H1 (cell line): Measurements from ENCODE around the gene UGT1A10. TPM values are rescaled to one million over a fixed set of nuclear protein-coding genes. Genes with fewer than 3 reads are reported as not detected.

Source experiments
- CTCF ChIA-PET: fragments of 300-600 bp; sonication (Branson Sonifier 250); formaldehyde crosslinking; loops from one replicate; lab custom pipeline; 2021; ENCODE audit not compliant: partially characterized antibody; lab: Charles Lee
- POLR2A ChIA-PET: fragments of 300-600 bp; sonication (Branson Sonifier 250); formaldehyde crosslinking; loops from one replicate; lab custom pipeline; 2021; ENCODE audit warnings: inconsistent platforms; ENCODE audit not compliant: partially characterized antibody; lab: Charles Lee
- DNase-seq, 2 experiments: peaks; one replicate each; pipeline versions ENCODE4 v3.0.0 to v3.0.0-alpha.2; 2010 to 2022; ENCODE audit warnings: low spot score in 2 of 2, low read depth in 1 of 2, mixed read lengths in 1 of 2
- FAIRE-seq: peaks from 2 replicates; lab custom pipeline; 2011; peaks lifted over from hg19 to GRCh38; lab: Jason Lieb, UNC
- H2AFZ ChIP-seq: 2 replicates; pipeline ENCODE4 v1.8.1; 2012; ENCODE audit warnings: low read length, inconsistent platforms
- H2AK5ac ChIP-seq: 2 replicates; pipeline ENCODE4 v1.6.1; 2013; ENCODE audit warnings: low read depth, low read length
- H2BK120ac ChIP-seq: replicated peaks from 2 replicates; pipeline ENCODE3; 2013; ENCODE audit warnings: low read depth, low read length, inconsistent platforms
- H2BK12ac ChIP-seq: 2 replicates; pipeline ENCODE4 v1.6.1; 2013; ENCODE audit warnings: low read depth, low read length
- H2BK15ac ChIP-seq: 2 replicates; pipeline ENCODE4 v1.6.1; 2013; ENCODE audit warnings: low read length
- H2BK20ac ChIP-seq: 2 replicates; pipeline ENCODE4 v1.6.1; 2013; ENCODE audit warnings: low read length
- H2BK5ac ChIP-seq: 2 replicates; pipeline ENCODE4 v1.6.1; 2013; ENCODE audit warnings: low read depth, low read length
- H3K14ac ChIP-seq: 2 replicates; pipeline ENCODE4 v1.6.1; 2013; ENCODE audit warnings: inconsistent platforms; ENCODE audit not compliant: insufficient read length
- H3K18ac ChIP-seq: 2 replicates; pipeline ENCODE4 v1.6.1; 2013; ENCODE audit warnings: low read length; ENCODE audit errors: extremely low read depth
- H3K23ac ChIP-seq: 2 replicates; pipeline ENCODE4 v1.6.1; 2013; ENCODE audit warnings: inconsistent platforms; ENCODE audit not compliant: insufficient read length
- H3K23me2 ChIP-seq: 2 replicates; pipeline ENCODE4 v1.6.1; 2013; ENCODE audit warnings: low read depth, low read length
- H3K27ac ChIP-seq: 2 replicates; pipeline ENCODE4 v1.6.1; 2011; ENCODE audit warnings: low read depth, low read length, inconsistent platforms
- H3K27me3 ChIP-seq, 4 experiments: replicated peaks in 1 of 4; 1 replicate in 1 of 4; 2 replicates in 3 of 4; pipeline versions ENCODE4 v1.6.1 to v1.8.1; 2011 to 2013; ENCODE audit warnings: low read length in 3 of 4, mild to moderate bottlenecking in 3 of 4, inconsistent platforms in 2 of 4, mixed read lengths in 2 of 4, moderate library complexity in 1 of 4; ENCODE audit not compliant: control insufficient read depth in 3 of 4, insufficient read depth in 3 of 4; ENCODE audit errors: extremely low read depth in 1 of 4
- H3K36me3 ChIP-seq, 4 experiments: 2 replicates each; pipeline versions ENCODE4 v1.6.1 to v1.8.1; 2011 to 2013; ENCODE audit warnings: mild to moderate bottlenecking in 4 of 4, low read length in 3 of 4, moderate library complexity in 2 of 4, control low read depth in 1 of 4, inconsistent platforms in 1 of 4; ENCODE audit not compliant: insufficient read depth in 4 of 4, control insufficient read depth in 2 of 4
- H3K4ac ChIP-seq: replicated peaks from 2 replicates; pipeline ENCODE3; 2013; ENCODE audit warnings: low read length, low read depth, mixed read lengths, inconsistent platforms; ENCODE audit not compliant: insufficient read length
- H3K4me1 ChIP-seq, 4 experiments: replicated peaks in 1 of 4; 1 replicate in 1 of 4; 2 replicates in 3 of 4; pipeline versions ENCODE4 v1.6.1 to v1.8.1; 2011 to 2013; ENCODE audit warnings: low read length in 3 of 4, inconsistent platforms in 2 of 4, mixed read lengths in 1 of 4; ENCODE audit not compliant: insufficient read depth in 4 of 4, control insufficient read depth in 3 of 4
- H3K4me2 ChIP-seq, 2 experiments: 2 replicates each; pipeline versions ENCODE4 v1.6.1 to v1.8.1; 2011 to 2013; ENCODE audit warnings: low read depth in 2 of 2, low read length in 2 of 2, control low read depth in 1 of 2, inconsistent platforms in 1 of 2, mild to moderate bottlenecking in 1 of 2; ENCODE audit not compliant: insufficient read depth in 1 of 2
- H3K4me3 ChIP-seq, 4 experiments: fragments of 200-600, 300-600 bp in 1 of 4; sonication (generic), shearing (Covaris generic), sonication (Bioruptor Twin) in 1 of 4; 2 replicates each; pipeline versions ENCODE4 v1.5.1 to v1.8.1; 2011 to 2016; ENCODE audit warnings: low read length in 4 of 4, low read depth in 3 of 4, control low read depth in 2 of 4, inconsistent platforms in 2 of 4, mild to moderate bottlenecking in 2 of 4, mixed read lengths in 1 of 4, moderate library complexity in 1 of 4; ENCODE audit not compliant: insufficient read depth in 2 of 4; ENCODE audit errors: extremely low read depth in 1 of 4
- H3K56ac ChIP-seq: replicated peaks from 2 replicates; pipeline ENCODE3; 2013; ENCODE audit warnings: low read depth, mild to moderate bottlenecking, mixed read lengths, low read length, inconsistent platforms; ENCODE audit not compliant: insufficient read length
- H3K79me1 ChIP-seq: 2 replicates; pipeline ENCODE4 v1.6.1; 2013; ENCODE audit warnings: low read depth, low read length, control low read depth
- H3K79me2 ChIP-seq, 2 experiments: 2 replicates each; pipeline versions ENCODE4 v1.6.1 to v1.8.1; 2012 to 2013; ENCODE audit warnings: low read length in 2 of 2, mild to moderate bottlenecking in 2 of 2, inconsistent platforms in 1 of 2; ENCODE audit not compliant: insufficient read depth in 2 of 2, control insufficient read depth in 1 of 2
- H3K9ac ChIP-seq, 4 experiments: replicated peaks in 1 of 4; 1 replicate in 1 of 4; 2 replicates in 3 of 4; pipeline versions ENCODE4 v1.6.1 to v1.8.1; 2011 to 2013; ENCODE audit warnings: low read depth in 3 of 4, low read length in 3 of 4, control low read depth in 2 of 4, mild to moderate bottlenecking in 2 of 4, moderate library complexity in 2 of 4, inconsistent platforms in 1 of 4; ENCODE audit errors: extremely low read depth in 1 of 4
- H3K9me3 ChIP-seq, 2 experiments: 2 replicates each; pipeline versions ENCODE4 v1.6.1 to v1.8.1; 2012 to 2013; ENCODE audit warnings: mild to moderate bottlenecking in 2 of 2, moderate library complexity in 2 of 2, control low read depth in 1 of 2, inconsistent platforms in 1 of 2, low read depth in 1 of 2, low read length in 1 of 2, mixed read lengths in 1 of 2; ENCODE audit not compliant: insufficient read depth in 2 of 2
- H4K20me1 ChIP-seq, 2 experiments: replicated peaks in 1 of 2; 2 replicates each; pipeline versions ENCODE3 to v1.8.1; 2011 to 2013; ENCODE audit warnings: inconsistent platforms in 2 of 2, low read length in 2 of 2, mild to moderate bottlenecking in 1 of 2; ENCODE audit not compliant: insufficient read depth in 2 of 2, control insufficient read depth in 1 of 2
- H4K5ac ChIP-seq: 2 replicates; pipeline ENCODE4 v1.6.1; 2013; ENCODE audit warnings: low read length, low read depth, mixed read lengths, inconsistent platforms; ENCODE audit not compliant: insufficient read length
- H4K8ac ChIP-seq: 2 replicates; pipeline ENCODE4 v1.8.0; 2013; ENCODE audit warnings: mild to moderate bottlenecking, moderate library complexity, low read length, inconsistent platforms; ENCODE audit not compliant: insufficient read depth; ENCODE audit errors: extremely low read depth
- H4K91ac ChIP-seq: replicated peaks from 2 replicates; pipeline ENCODE3; 2013; ENCODE audit warnings: low read length, mixed read lengths, inconsistent platforms; ENCODE audit not compliant: insufficient read length
- ASH2L ChIP-seq: fragments of 200-600, 300-600 bp; sonication (generic); IDR thresholded peaks from one replicate; pipeline ENCODE4 v1.7.1; 2017; ENCODE audit warnings: low read length
- ATF3 ChIP-seq: IDR thresholded peaks from 2 replicates; pipeline ENCODE4 v1.6.1; 2011; ENCODE audit warnings: low read depth, mild to moderate bottlenecking, low read length; ENCODE audit not compliant: insufficient read depth
- BACH1 ChIP-seq: IDR thresholded peaks from 2 replicates; pipeline ENCODE4 v1.6.1; 2012; ENCODE audit warnings: low read length, improper control_type of control experiment
- EP300 ChIP-seq, 2 experiments: IDR thresholded peaks; 1 replicate in 1 of 2; 2 replicates in 1 of 2; pipeline ENCODE4 v1.6.1; 2011 to 2012; ENCODE audit warnings: low read depth in 2 of 2, low read length in 2 of 2, mild to moderate bottlenecking in 2 of 2, borderline replicate concordance in 1 of 2, inconsistent platforms in 1 of 2, moderate library complexity in 1 of 2
- KDM4A ChIP-seq: IDR thresholded peaks from one replicate; pipeline ENCODE4 v1.7.1; 2012; ENCODE audit warnings: low read depth, mild to moderate bottlenecking, moderate library complexity, low read length, inconsistent platforms; ENCODE audit not compliant: severe bottlenecking
- MAFK ChIP-seq: IDR thresholded peaks from 2 replicates; pipeline ENCODE4 v1.6.1; 2012; ENCODE audit warnings: low read depth, mild to moderate bottlenecking, improper control_type of control experiment, low read length
- RAD21 ChIP-seq, 2 experiments: IDR thresholded peaks in 1 of 2; conservative IDR thresholded peaks in 1 of 2; 2 replicates each; pipeline ENCODE4 v1.6.1; 2011; ENCODE audit warnings: low read depth in 2 of 2, low read length in 2 of 2, improper control_type of control experiment in 1 of 2, inconsistent platforms in 1 of 2, mild to moderate bottlenecking in 1 of 2, moderate library complexity in 1 of 2
- SIRT6 ChIP-seq: IDR thresholded peaks from one replicate; pipeline ENCODE4 v1.7.1; 2012; ENCODE audit warnings: low read length, inconsistent platforms
- SIX5 ChIP-seq: IDR thresholded peaks from 2 replicates; pipeline ENCODE4 v1.6.1; 2011; ENCODE audit warnings: mild to moderate bottlenecking, low read depth, low read length
- TBP ChIP-seq: IDR thresholded peaks from 2 replicates; pipeline ENCODE4 v1.6.1; 2011; ENCODE audit warnings: low read depth, low read length, improper control_type of control experiment
- WGBS, 2 experiments: shearing (Covaris generic) in 1 of 2; methylation state at CpG; one replicate each; pipeline versions ENCODE4 v1.1.6 to v1.1.7; 2013 to 2015; ENCODE audit warnings: low lambda C conversion rate in 2 of 2, mixed read lengths in 2 of 2, inconsistent platforms in 1 of 2, low coverage in 1 of 2, missing lambda C conversion rate in 1 of 2; ENCODE audit not compliant: insufficient replicate concordance in 2 of 2, insufficient coverage in 1 of 2, insufficient read length in 1 of 2; ENCODE audit errors: extremely low coverage in 1 of 2, missing lambda C conversion rate in 1 of 2; 5-methylcytosine and 5-hydroxymethylcytosine counted together
- polyA plus RNA-seq, 7 experiments: library from polyadenylated mRNA; depleted of rRNA in 3 of 7; stranded (reverse) in 5 of 7; unstranded in 2 of 7; fragments of >200 nt in 5 of 7; fragments of 200-250 nt in 2 of 7; gene quantifications; 1 replicate in 5 of 7; 2 replicates in 1 of 7; 4 replicates in 1 of 7; pipeline versions ENCODE4 v1.2.1 to v1.2.3, GENCODE V29; 2011 to 2013; ENCODE audit warnings: missing spikeins in 2 of 7, mixed read lengths in 2 of 7
- total RNA-seq: library from RNA; stranded (reverse); fragmentation: NEBNext Ultra II Directional; extraction: Animal tissue kit (Norgen Biotek cat#: 25700); gene quantifications from 2 replicates; pipeline ENCODE4 v1.2.1, GENCODE V29; 2021
- TF ChIP-seq, protein P1 (sequence below): IDR thresholded peaks from 2 replicates; pipeline ENCODE4 v1.6.1; 2011; ENCODE audit warnings: low read length, improper control_type of control experiment

Gene UGT1A10
- total and polyA plus RNA-seq, 2 of the 8 experiments (the other 6 are each of a cell fraction or from before 2014, with no cell fraction given): not detected

GRCh38 chr2:233603520-233603919 is 32.7 kb upstream of the UGT1A10 start:
- Histone ChIP-seq H3K4me3 (no peak overlapping the region), H2BK5ac (no peak overlapping the region), H3K36me3 (no peaks in the 10 kb centered on the region), H2BK12ac (no peak overlapping the region), H2BK120ac (no peak overlapping the region), H4K20me1 (no peaks in the 10 kb centered on the region), H3K23me2 (no peaks in the 10 kb centered on the region), H3K9me3 (peaks cover 5 to 6% of the 10 kb centered on the region in 2 experiments; a peak in 1 of 4 replicates), H3K14ac (no peak overlapping the region), H4K8ac (no peak overlapping the region), H3K56ac (no peak overlapping the region), H2AFZ (no peak overlapping the region), H3K79me1 (no peaks in the 10 kb centered on the region), H2BK15ac (no peak overlapping the region), H3K79me2 (no peaks in the 10 kb centered on the region), H4K5ac (no peak overlapping the region), H3K27ac (no peak overlapping the region), H3K27me3 (no peaks in the 10 kb centered on the region), H3K4me2 (no peak overlapping the region), H3K4ac (no peak overlapping the region), H3K23ac (no peak overlapping the region), H3K4me1 (no peaks in the 10 kb centered on the region), H4K91ac (no peak overlapping the region), H3K18ac (no peak overlapping the region), H3K9ac (no peak overlapping the region), H2BK20ac (no peak overlapping the region), H2AK5ac (no peak overlapping the region)
- 90% methylated on average over 4 of the region's 4 CpGs; no CpG with 5 or more reads in 1 of the 2 experiments for WGBS, 2 experiments
- FAIRE-seq (no peak), DNase-seq (no peak)
- CTCF ChIA-PET: interaction anchor here (1.3 kb wide), 1 partner anchor 10 kb away, joined by 4 read pairs; no protein-coding TSS in a partner anchor
- POLR2A ChIA-PET: no interaction called here
- TF ChIP-seq EP300 (IDR thresholded peaks at IDR 0.05; ENCODE audit: borderline replicate concordance in 1 of 2, low read depth in 2 of 2, low read length in 2 of 2) (no peak), ATF3 (no peak), RAD21 (IDR thresholded peaks at IDR 0.05 in 1 of 2, conservative IDR thresholded peaks at IDR 0.05 in 1 of 2; ENCODE audit: low read depth in 2 of 2, low read length in 2 of 2) (no peak), TBP (no peak), KDM4A (no peak), ASH2L (no peak), SIX5 (no peak), MAFK (no peak), SIRT6 (no peak), BACH1 (no peak)
- TF ChIP-seq, protein P1, sequence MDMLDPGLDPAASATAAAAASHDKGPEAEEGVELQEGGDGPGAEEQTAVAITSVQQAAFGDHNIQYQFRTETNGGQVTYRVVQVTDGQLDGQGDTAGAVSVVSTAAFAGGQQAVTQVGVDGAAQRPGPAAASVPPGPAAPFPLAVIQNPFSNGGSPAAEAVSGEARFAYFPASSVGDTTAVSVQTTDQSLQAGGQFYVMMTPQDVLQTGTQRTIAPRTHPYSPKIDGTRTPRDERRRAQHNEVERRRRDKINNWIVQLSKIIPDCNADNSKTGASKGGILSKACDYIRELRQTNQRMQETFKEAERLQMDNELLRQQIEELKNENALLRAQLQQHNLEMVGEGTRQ: no peak
